GM19351 (cell line): ENCODE results near the gene TFRC.
"Not testable (repeated sequence)": the region's sequence is repeated elsewhere in the genome, so short reads cannot be mapped to it uniquely, and the experiment has no call there.

ENCODE experiments used
- ATAC-seq: cut with Tn5 transposase; IDR thresholded peaks from one replicate; pipeline ENCODE4 v1.9.1; 2021; ENCODE audit warnings: mild to moderate bottlenecking, moderate library complexity; ENCODE audit not compliant: unreplicated experiment

TFRC gene

GRCh38 chr3:196049653-196050052, 32.2 kb downstream of the TFRC start:
- ATAC-seq: no peak

GRCh38 chr3:196048922-196049598, 32.8 kb downstream of the TFRC start:
- no peak for ATAC-seq

- no peak for ATAC-seq
Observed at GRCh38 chr3:196047391-196048030, 34.4 kb downstream of the TFRC start.

- ATAC-seq: no peak
Observed at GRCh38 chr3:196044513-196044912, 37.4 kb downstream of the TFRC start.

- ATAC-seq: no peak
Observed at GRCh38 chr3:196042673-196043072, 39.2 kb downstream of the TFRC start.

GRCh38 chr3:196039359-196039758, 42.5 kb downstream of the TFRC start:
- ATAC-seq: no peak

GRCh38 chr3:196026059-196026458, 55.8 kb downstream of the TFRC start:
- ATAC-seq: not testable (repeated sequence)

GRCh38 chr3:196024968-196025367, 56.9 kb downstream of the TFRC start:
- ATAC-seq: no peak

- no peak for ATAC-seq
Observed at GRCh38 chr3:196023947-196024346, 57.9 kb downstream of the TFRC start.

- ATAC-seq: not testable (repeated sequence)
Observed at GRCh38 chr3:196022499-196022878, 59.4 kb downstream of the TFRC start.

- no peak for ATAC-seq
Observed at GRCh38 chr3:196020373-196020772, 61.5 kb downstream of the TFRC start.

- ATAC-seq: not testable (repeated sequence)
Observed at GRCh38 chr3:196019576-196019975, 62.3 kb downstream of the TFRC start.

- ATAC-seq: not testable (repeated sequence)
Observed at GRCh38 chr3:196018159-196018558, 63.7 kb downstream of the TFRC start.

GRCh38 chr3:196016485-196016884, 65.4 kb downstream of the TFRC start:
- no peak for ATAC-seq

GRCh38 chr3:196016059-196016458, 65.8 kb downstream of the TFRC start:
- ATAC-seq: no peak

GRCh38 chr3:196013587-196014487, 68.1 kb downstream of the TFRC start:
- no peak for ATAC-seq

- no peak for ATAC-seq
Observed at GRCh38 chr3:196012941-196013476, 68.9 kb downstream of the TFRC start.

GRCh38 chr3:196012481-196012880, 69.4 kb downstream of the TFRC start:
- ATAC-seq: no peak

GRCh38 chr3:196009456-196009855, 72.4 kb downstream of the TFRC start:
- no peak for ATAC-seq

- ATAC-seq: no peak
Observed at GRCh38 chr3:196008929-196009328, 73.0 kb downstream of the TFRC start.

- no peak for ATAC-seq
Observed at GRCh38 chr3:196008387-196008786, 73.5 kb downstream of the TFRC start.
